Heart right ventricle (tissue), 16 donors: ENCODE data around the gene AURKB. TPM values are rescaled to one million over a fixed set of nuclear protein-coding genes. Genes with fewer than 3 reads are reported as not detected.
"Not testable (repeated sequence)": the region's sequence is repeated elsewhere in the genome, so short reads cannot be mapped to it uniquely, and the experiment has no call there.

Source experiments
- ATAC-seq, 8 donors: fragments of 200-7000 bp; cut with Tn5 transposase; one replicate each; pipeline ENCODE4 v1.9.1; 2020; ENCODE audit warnings: mild to moderate bottlenecking in 8 of 8, moderate library complexity in 8 of 8, moderate number of reproducible peaks in 1 of 8
- DNase-seq, 2 donors: peaks; one replicate each; pipeline ENCODE4 v3.0.0-alpha.2; 2020
- H3K27ac ChIP-seq, 10 donors: fragments of 200-600 bp; sonication (generic) in 2 of 10; one replicate each; pipeline versions ENCODE4 v1.5.0 to v1.8.0; 2020 to 2022; ENCODE audit warnings: mild to moderate bottlenecking in 3 of 10
- H3K27me3 ChIP-seq, 7 donors: fragments of 200-600 bp; one replicate each; pipeline ENCODE4 v1.8.0; 2021 to 2022; ENCODE audit warnings: mild to moderate bottlenecking in 2 of 7
- H3K36me3 ChIP-seq, 9 donors: fragments of 200-600 bp; sonication (generic) in 1 of 9; one replicate each; pipeline versions ENCODE4 v1.5.0 to v1.8.0; 2020 to 2022; ENCODE audit warnings: mild to moderate bottlenecking in 2 of 9
- H3K4me1 ChIP-seq, 9 donors: fragments of 200-600 bp; sonication (generic) in 1 of 9; one replicate each; pipeline versions ENCODE4 v1.5.0 to v1.8.0; 2020 to 2022; ENCODE audit warnings: mild to moderate bottlenecking in 4 of 9
- H3K4me3 ChIP-seq, 10 donors: fragments of 200-600 bp; sonication (generic) in 2 of 10; one replicate each; pipeline versions ENCODE4 v1.5.0 to v1.8.0; 2020 to 2022; ENCODE audit warnings: mild to moderate bottlenecking in 7 of 10, moderate library complexity in 2 of 10
- H3K9me3 ChIP-seq, 11 donors: fragments of 200-600 bp in 10 of 11; sonication (generic) in 2 of 11; one replicate each; pipeline versions ENCODE4 v1.5.0 to v1.8.0; 2013 to 2022; ENCODE audit warnings: mild to moderate bottlenecking in 2 of 11, control low read depth in 1 of 11, moderate library complexity in 1 of 11
- CTCF ChIP-seq, 9 donors: fragments of 200-600 bp; sonication (generic) in 2 of 9; IDR thresholded peaks; one replicate each; pipeline versions ENCODE4 v1.5.0 to v1.8.0; 2021 to 2022; ENCODE audit warnings: antibody characterized with exemption in 9 of 9, mild to moderate bottlenecking in 5 of 9, moderate library complexity in 1 of 9
- WGBS, 2 donors: extraction: QIAGEN DNeasy Blood & Tissue Kit; methylation state at CpG; one replicate each; pipeline ENCODE4 v1.1.7; 2013; ENCODE audit warnings: inconsistent platforms in 1 of 2; 5-methylcytosine and 5-hydroxymethylcytosine counted together
- intact Hi-C, 10 donors: fragments of 100-400 bp; cut with DNase I; formaldehyde crosslinking; loops; one replicate each; pipeline versions ENCODE4 v1.11.1 to v1.14.2; 2022
- polyA plus RNA-seq, 2 donors: library from polyadenylated mRNA; stranded (reverse); fragments of 200-250 nt; gene quantifications; one replicate each; pipeline ENCODE4 v1.2.3, GENCODE V29; 2013
- total RNA-seq, 10 donors: library from RNA; stranded (reverse); fragmentation: NEBNext Ultra II Directional in 3 of 10; extraction: Animal tissue kit (Norgen Biotek cat#: 25700) in 3 of 10; gene quantifications; one replicate each; pipeline versions ENCODE4 v1.2.1 to v1.2.4, GENCODE V29; 2021 to 2023
- donor health status: Arrhythmogenic right ventricular cardiomyopathy.
- donor health status: ischemic (EF 13 %, LVEDD 7.1; RV severe dilation, severe dysfunction).
- donor health status: healthy with polysubstance abuse.
- donor health status: DM: no; HTN: yes; CAD: no.
- donor health status: DM: no; HTN: no; CAD: no.
- donor health status: ischemic (EF 25% LVEDD 6.9; RV normal size, moderate dysfunction).
- donor health status: ischemic (EF 25% LVEDD 5.7; RV mildly dilated, moderate dysfunction).
- donor health status: healthy.
- donor health status: DM: yes; HTN: yes; CAD: no.
- donor health status: Ischemic cardiomyopathy.
- donor health status: ischemic (EF 35%, LVEDD 5.7; RV mildly dilated, moderate dysfunction).
- donor health status: nonischemic (EF 11% LVEDD 7.7; RV severe dilation, severe dysfunction).
- donor health status: DM: yes; HTN: yes; CAD: no.
- donor health status: PGD.
- donor health status: ischemic (EF 29% LVEDD 5.4; RV normal size, mild dysfunction).
- donor health status: nonischemic (EF 23%, LVEDD 6.1; RV moderate dilation, normal function).

AURKB gene
- total and polyA plus RNA-seq, 12 donors: 0.38 to 6.4 (median 1.0) TPM; not detected in 5

DNA sequence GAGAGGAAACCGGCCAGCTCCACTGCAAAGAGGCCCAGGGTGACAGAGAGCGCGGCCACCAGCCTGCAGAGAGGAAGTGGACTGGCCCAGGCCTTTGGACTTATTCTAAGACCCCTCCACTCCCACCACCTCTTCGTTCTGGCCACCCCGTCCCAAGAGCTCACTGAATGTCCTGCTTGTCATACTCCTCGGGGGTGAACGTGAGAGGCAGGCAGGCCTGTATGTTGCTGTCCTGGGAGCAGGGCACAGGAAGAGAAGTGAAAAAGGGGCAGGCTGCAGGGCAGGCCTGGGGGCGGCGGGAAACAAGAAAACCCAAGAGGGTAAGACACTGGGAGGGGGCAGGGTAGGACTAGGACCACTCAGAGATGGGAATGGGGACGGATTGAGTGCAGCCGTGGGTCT, 34.6 kb downstream of the AURKB start:
- no peaks in the 10 kb centered on the region for H3K9me3 ChIP-seq
- peak overlapping the region; percentile 62 to 93 (median 82) for H3K27ac ChIP-seq
- peaks cover 11 to 43% (median 27%) of the 10 kb centered on the region in 9 donors for H3K4me1 ChIP-seq
- peak; percentile 3 to 25 (median 14) for ATAC-seq
- TF ChIP-seq CTCF (IDR thresholded peaks at IDR 0.05): no peak
- H3K36me3 ChIP-seq: no peaks in the 10 kb centered on the region
- H3K4me3 ChIP-seq: peak overlapping the region; percentile 29 to 87 (median 71)
- no peaks in the 10 kb centered on the region for H3K27me3 ChIP-seq
- WGBS, 2 donors: 16 to 18% methylated on average over 11 of the region's 11 CpGs
- intact Hi-C loops: no loop called here
- no peak for DNase-seq

DNA sequence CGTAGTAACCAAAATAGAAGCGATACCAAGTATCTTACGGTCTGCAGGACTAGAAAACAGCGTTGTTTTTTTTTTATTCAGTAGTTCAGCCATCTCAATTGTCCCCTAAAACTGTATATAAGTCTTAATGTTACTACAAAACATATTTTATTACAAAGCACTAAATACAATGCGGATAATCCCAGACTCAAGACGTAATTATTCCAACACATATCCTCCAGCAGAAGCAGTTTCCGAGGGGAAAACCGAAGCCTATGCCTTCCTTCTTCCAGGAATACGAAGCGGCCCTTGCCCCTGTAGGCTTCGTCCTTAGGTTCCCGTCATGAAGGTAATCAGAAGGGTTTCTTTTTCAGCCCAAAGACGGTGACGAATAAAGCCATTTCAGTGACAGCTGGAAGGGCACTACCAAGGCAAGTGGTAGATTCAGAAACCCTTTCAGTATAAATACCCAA, 36.5 kb downstream of the AURKB start:
- Histone ChIP-seq H3K27me3 (no peaks in the 10 kb centered on the region), H3K4me3 (peak overlapping the region in 9 of 10 donors; percentile 14 to 55 (median 44)), H3K9me3 (no peaks in the 10 kb centered on the region), H3K27ac (peak overlapping the region; percentile 83 to 98 (median 94)), H3K36me3 (no peaks in the 10 kb centered on the region), H3K4me1 (peaks cover 11 to 43% (median 27%) of the 10 kb centered on the region in 9 donors)
- 2% methylated on average over 14 of the region's 14 CpGs for WGBS, 2 donors
- TF ChIP-seq CTCF (IDR thresholded peaks at IDR 0.05): no peak
- intact Hi-C loops: loop anchor here in 1 of 10 donors (1.0 kb wide), 1 partner anchor 10 kb away; no protein-coding TSS in a partner anchor
- DNase-seq: no peak
- no peak for ATAC-seq

GRCh38 chr17:8173056-8173870, 37.1 kb downstream of the AURKB start:
- H3K4me1 ChIP-seq: peaks cover 11 to 43% (median 27%) of the 10 kb centered on the region in 9 donors
- ATAC-seq: peak; percentile 84 to 92 (median 88)
- intact Hi-C loops: loop anchor here in 1 of 10 donors (1.0 kb wide), 1 partner anchor 9 kb away; no protein-coding TSS in a partner anchor
- H3K27me3 ChIP-seq: no peaks in the 10 kb centered on the region
- H3K4me3 ChIP-seq: peak overlapping the region in 9 of 10 donors; percentile 14 to 55 (median 44)
- DNase-seq: peak in 1 of 2 donors; percentile 88
- WGBS, 2 donors: 1% methylated on average over 23 of the region's 23 CpGs
- no peaks in the 10 kb centered on the region for H3K36me3 ChIP-seq
- H3K9me3 ChIP-seq: no peaks in the 10 kb centered on the region
- no peak for TF ChIP-seq CTCF (IDR thresholded peaks at IDR 0.05)
- H3K27ac ChIP-seq: peak overlapping the region; percentile 83 to 98 (median 94)

DNA sequence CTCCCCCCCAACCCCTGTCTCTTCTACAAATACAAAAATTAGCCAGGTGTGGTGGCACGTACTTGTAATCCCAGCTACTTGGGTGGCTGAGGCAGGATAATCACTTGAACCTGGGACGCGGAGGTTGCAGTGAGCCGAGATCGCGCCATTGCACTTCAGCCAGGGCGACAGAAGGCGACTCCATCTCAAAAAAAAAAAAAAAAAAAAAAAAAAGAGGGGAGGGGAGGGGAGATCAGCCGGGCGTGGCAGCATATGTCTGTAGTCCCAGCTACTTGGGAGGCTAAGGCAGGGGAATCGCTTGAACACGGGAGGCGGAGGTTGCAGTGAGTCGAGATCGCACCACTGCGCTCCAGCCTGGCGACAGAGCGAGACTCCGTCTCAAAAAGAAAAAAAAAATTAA, 40.2 kb downstream of the AURKB start:
- intact Hi-C loops, H3K27ac ChIP-seq, H3K36me3 ChIP-seq, ATAC-seq, DNase-seq, H3K4me3 ChIP-seq, H3K27me3 ChIP-seq, H3K9me3 ChIP-seq: not testable (repeated sequence)
- WGBS, 2 donors: 89 to 93% methylated on average over 19 of the region's 19 CpGs
- peaks cover 0 to 25% (median 14%) of the 10 kb centered on the region in 9 donors for H3K4me1 ChIP-seq
